IMR-90 (cell line): Measurements from ENCODE around the gene TOP3B.

ENCODE experiments used
- CEBPB ChIP-seq: IDR thresholded peaks from 2 replicates; pipeline ENCODE4 v1.6.1; 2012; ENCODE audit warnings: low read depth, low read length, improper control_type of control experiment
- CHD1 ChIP-seq: IDR thresholded peaks from 2 replicates; pipeline ENCODE4 v1.6.1; 2012; ENCODE audit warnings: low read depth, low read length, improper control_type of control experiment
- CTCF ChIP-seq: conservative IDR thresholded peaks from 2 replicates; pipeline ENCODE4 v1.5.1; 2012; ENCODE audit warnings: mild to moderate bottlenecking, low read depth, low read length, improper control_type of control experiment
- MAZ ChIP-seq: IDR thresholded peaks from 2 replicates; pipeline ENCODE4 v1.6.1; 2012; ENCODE audit warnings: low read depth, mild to moderate bottlenecking, low read length, improper control_type of control experiment, moderate library complexity, borderline replicate concordance
- MXI1 ChIP-seq: IDR thresholded peaks from 2 replicates; pipeline ENCODE4 v1.6.1; 2012; ENCODE audit warnings: low read depth, mild to moderate bottlenecking, low read length, moderate library complexity, borderline replicate concordance
- NFE2L2 ChIP-seq: fragments of 150-350 bp; IDR thresholded peaks from 2 replicates; pipeline ENCODE4 v1.6.1; 2016; ENCODE audit warnings: low read depth, mild to moderate bottlenecking, low read length
- POLR2A ChIP-seq: IDR thresholded peaks from 2 replicates; pipeline ENCODE4 v1.6.1; 2012; ENCODE audit warnings: mild to moderate bottlenecking, low read depth, low read length
- RCOR1 ChIP-seq: IDR thresholded peaks from 2 replicates; pipeline ENCODE4 v1.6.1; 2012; ENCODE audit warnings: mild to moderate bottlenecking, low read length, improper control_type of control experiment; ENCODE audit not compliant: insufficient replicate concordance
- RFX5 ChIP-seq: IDR thresholded peaks from 2 replicates; pipeline ENCODE4 v1.8.0; 2012; ENCODE audit warnings: low read depth, mild to moderate bottlenecking, low read length, moderate library complexity
- USF2 ChIP-seq: fragments of 150-350 bp; IDR thresholded peaks from 2 replicates; pipeline ENCODE4 v1.6.1; 2017; ENCODE audit warnings: mild to moderate bottlenecking, antibody characterized with exemption, low read length, low read depth

GRCh38 chr22:21977814-21978213 is 4.8 kb downstream of the TOP3B start:
- TF ChIP-seq MAZ (no peak), RCOR1 (no peak), CTCF (no peak), POLR2A (no peak), CHD1 (no peak), USF2 (no peak), RFX5 (no peak), CEBPB (no peak), MXI1 (no peak), NFE2L2 (no peak)
